ENCODE measurements around the gene RASA3. TPM values are rescaled to one million over a fixed set of nuclear protein-coding genes. Genes with fewer than 3 reads are reported as not detected.

Gene RASA3
- total RNA-seq, 1 experiment from 2014 or later: 22.3 TPM

DNA sequence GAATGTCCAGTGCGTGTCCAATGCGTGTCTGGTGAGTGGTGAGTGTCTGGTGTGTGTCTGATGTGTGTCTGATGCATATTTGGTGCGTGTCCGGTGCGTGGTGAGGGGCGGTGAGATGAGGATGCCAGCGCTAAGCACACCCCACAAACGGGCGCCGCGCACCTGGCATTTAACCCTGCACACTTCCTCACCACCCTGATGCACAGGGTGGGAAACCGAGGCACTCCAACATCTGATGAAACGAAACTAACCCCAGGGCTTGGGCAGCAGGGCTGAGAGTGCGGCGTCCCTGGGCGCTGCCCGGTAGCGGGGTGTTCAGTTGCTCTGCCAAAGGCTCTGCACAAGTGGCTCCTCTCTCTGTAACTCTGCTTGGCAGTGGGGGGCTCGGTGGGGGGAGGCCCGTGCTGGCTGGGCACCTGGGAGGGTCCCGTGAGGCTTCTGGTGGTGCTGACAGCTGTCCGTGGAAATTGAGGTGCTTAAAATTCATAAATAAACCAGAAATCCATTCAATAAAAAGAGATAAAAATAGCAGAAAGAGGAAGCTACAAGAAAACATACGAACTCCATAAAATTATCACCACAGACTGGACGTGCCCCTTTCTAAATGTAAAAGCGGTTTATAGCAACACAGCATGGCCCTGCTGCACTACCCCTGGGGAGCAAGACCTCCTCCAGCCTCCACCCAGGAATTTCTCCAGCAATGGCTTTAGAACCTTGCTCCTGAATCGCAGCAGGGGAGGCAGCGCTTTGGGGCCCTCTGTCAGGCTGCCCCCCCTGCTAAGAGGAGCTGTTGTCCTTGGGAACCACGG, 76.0 kb downstream of the RASA3 start:
- POLR2A ChIA-PET: no interaction called here
- DNase-seq (ENCODE audit: low spot score): no peak

More for the DNA sequence above, 76.0 kb downstream of the RASA3 start:
- no peak for ATAC-seq
- CTCF ChIA-PET: no interaction called here
- H3K27ac Mint-ChIP-seq: no peak overlapping the region
- TF ChIP-seq, protein P1, sequence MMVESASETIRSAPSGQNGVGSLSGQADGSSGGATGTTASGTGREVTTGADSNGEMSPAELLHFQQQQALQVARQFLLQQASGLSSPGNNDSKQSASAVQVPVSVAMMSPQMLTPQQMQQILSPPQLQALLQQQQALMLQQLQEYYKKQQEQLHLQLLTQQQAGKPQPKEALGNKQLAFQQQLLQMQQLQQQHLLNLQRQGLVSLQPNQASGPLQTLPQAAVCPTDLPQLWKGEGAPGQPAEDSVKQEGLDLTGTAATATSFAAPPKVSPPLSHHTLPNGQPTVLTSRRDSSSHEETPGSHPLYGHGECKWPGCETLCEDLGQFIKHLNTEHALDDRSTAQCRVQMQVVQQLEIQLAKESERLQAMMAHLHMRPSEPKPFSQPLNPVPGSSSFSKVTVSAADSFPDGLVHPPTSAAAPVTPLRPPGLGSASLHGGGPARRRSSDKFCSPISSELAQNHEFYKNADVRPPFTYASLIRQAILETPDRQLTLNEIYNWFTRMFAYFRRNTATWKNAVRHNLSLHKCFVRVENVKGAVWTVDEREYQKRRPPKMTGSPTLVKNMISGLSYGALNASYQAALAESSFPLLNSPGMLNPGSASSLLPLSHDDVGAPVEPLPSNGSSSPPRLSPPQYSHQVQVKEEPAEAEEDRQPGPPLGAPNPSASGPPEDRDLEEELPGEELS (CRISPR knock-in tag; IDR thresholded peaks at IDR 0.05): no peak
- TF ChIP-seq ZNF396 (CRISPR knock-in tag; IDR thresholded peaks at IDR 0.05; ENCODE audit: borderline replicate concordance) (no peak), GABPB1 (CRISPR knock-in tag; IDR thresholded peaks at IDR 0.05) (no peak), NR3C1 (CRISPR knock-in tag; conservative IDR thresholded peaks at IDR 0.05; ENCODE audit: low read depth) (no peak), NFYB (CRISPR knock-in tag; conservative IDR thresholded peaks at IDR 0.05; ENCODE audit: low read depth) (no peak)
- TF ChIP-seq, protein P2, sequence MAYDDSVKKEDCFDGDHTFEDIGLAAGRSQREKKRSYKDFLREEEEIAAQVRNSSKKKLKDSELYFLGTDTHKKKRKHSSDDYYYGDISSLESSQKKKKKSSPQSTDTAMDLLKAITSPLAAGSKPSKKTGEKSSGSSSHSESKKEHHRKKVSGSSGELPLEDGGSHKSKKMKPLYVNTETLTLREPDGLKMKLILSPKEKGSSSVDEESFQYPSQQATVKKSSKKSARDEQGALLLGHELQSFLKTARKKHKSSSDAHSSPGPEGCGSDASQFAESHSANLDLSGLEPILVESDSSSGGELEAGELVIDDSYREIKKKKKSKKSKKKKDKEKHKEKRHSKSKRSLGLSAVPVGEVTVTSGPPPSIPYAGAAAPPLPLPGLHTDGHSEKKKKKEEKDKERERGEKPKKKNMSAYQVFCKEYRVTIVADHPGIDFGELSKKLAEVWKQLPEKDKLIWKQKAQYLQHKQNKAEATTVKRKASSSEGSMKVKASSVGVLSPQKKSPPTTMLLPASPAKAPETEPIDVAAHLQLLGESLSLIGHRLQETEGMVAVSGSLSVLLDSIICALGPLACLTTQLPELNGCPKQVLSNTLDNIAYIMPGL (CRISPR knock-in tag; IDR thresholded peaks at IDR 0.05): no peak
- TF ChIP-seq, protein P3, sequence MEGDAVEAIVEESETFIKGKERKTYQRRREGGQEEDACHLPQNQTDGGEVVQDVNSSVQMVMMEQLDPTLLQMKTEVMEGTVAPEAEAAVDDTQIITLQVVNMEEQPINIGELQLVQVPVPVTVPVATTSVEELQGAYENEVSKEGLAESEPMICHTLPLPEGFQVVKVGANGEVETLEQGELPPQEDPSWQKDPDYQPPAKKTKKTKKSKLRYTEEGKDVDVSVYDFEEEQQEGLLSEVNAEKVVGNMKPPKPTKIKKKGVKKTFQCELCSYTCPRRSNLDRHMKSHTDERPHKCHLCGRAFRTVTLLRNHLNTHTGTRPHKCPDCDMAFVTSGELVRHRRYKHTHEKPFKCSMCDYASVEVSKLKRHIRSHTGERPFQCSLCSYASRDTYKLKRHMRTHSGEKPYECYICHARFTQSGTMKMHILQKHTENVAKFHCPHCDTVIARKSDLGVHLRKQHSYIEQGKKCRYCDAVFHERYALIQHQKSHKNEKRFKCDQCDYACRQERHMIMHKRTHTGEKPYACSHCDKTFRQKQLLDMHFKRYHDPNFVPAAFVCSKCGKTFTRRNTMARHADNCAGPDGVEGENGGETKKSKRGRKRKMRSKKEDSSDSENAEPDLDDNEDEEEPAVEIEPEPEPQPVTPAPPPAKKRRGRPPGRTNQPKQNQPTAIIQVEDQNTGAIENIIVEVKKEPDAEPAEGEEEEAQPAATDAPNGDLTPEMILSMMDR (IDR thresholded peaks at IDR 0.05): no peak
- TF ChIP-seq, protein P4, sequence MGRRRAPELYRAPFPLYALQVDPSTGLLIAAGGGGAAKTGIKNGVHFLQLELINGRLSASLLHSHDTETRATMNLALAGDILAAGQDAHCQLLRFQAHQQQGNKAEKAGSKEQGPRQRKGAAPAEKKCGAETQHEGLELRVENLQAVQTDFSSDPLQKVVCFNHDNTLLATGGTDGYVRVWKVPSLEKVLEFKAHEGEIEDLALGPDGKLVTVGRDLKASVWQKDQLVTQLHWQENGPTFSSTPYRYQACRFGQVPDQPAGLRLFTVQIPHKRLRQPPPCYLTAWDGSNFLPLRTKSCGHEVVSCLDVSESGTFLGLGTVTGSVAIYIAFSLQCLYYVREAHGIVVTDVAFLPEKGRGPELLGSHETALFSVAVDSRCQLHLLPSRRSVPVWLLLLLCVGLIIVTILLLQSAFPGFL (CRISPR knock-in tag; IDR thresholded peaks at IDR 0.05; ENCODE audit: borderline replicate concordance): no peak
- TF ChIP-seq, protein P5, sequence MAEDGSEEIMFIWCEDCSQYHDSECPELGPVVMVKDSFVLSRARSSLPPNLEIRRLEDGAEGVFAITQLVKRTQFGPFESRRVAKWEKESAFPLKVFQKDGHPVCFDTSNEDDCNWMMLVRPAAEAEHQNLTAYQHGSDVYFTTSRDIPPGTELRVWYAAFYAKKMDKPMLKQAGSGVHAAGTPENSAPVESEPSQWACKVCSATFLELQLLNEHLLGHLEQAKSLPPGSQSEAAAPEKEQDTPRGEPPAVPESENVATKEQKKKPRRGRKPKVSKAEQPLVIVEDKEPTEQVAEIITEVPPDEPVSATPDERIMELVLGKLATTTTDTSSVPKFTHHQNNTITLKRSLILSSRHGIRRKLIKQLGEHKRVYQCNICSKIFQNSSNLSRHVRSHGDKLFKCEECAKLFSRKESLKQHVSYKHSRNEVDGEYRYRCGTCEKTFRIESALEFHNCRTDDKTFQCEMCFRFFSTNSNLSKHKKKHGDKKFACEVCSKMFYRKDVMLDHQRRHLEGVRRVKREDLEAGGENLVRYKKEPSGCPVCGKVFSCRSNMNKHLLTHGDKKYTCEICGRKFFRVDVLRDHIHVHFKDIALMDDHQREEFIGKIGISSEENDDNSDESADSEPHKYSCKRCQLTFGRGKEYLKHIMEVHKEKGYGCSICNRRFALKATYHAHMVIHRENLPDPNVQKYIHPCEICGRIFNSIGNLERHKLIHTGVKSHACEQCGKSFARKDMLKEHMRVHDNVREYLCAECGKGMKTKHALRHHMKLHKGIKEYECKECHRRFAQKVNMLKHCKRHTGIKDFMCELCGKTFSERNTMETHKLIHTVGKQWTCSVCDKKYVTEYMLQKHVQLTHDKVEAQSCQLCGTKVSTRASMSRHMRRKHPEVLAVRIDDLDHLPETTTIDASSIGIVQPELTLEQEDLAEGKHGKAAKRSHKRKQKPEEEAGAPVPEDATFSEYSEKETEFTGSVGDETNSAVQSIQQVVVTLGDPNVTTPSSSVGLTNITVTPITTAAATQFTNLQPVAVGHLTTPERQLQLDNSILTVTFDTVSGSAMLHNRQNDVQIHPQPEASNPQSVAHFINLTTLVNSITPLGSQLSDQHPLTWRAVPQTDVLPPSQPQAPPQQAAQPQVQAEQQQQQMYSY (CRISPR knock-in tag; IDR thresholded peaks at IDR 0.05): no peak
- TF ChIP-seq, protein P6, sequence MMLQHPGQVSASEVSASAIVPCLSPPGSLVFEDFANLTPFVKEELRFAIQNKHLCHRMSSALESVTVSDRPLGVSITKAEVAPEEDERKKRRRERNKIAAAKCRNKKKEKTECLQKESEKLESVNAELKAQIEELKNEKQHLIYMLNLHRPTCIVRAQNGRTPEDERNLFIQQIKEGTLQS (CRISPR knock-in tag; conservative IDR thresholded peaks at IDR 0.05): no peak
- H3K4me1 Mint-ChIP-seq: peaks cover 4% of the 10 kb centered on the region
- no peaks in the 10 kb centered on the region for H3K27me3 Mint-ChIP-seq (ENCODE audit: low read depth)
- H3K4me3 Mint-ChIP-seq: no peak overlapping the region
- no peaks in the 10 kb centered on the region for H3K36me3 Mint-ChIP-seq
- no peaks in the 10 kb centered on the region for H3K9me3 Mint-ChIP-seq
